ENCODE data around the gene TLX1.
A peak's percentile ranks its signal among the peaks of the same experiment; 100 is the strongest.

Gene TLX1

GRCh38 chr10:101121654-101122031 is 9.5 kb upstream of the TLX1 start:
- H3K4me3 Mint-ChIP-seq = peak overlapping the region; percentile 81
- no peaks in the 10 kb centered on the region for H3K9me3 Mint-ChIP-seq
- H3K27ac Mint-ChIP-seq = no peak overlapping the region
- H3K27me3 Mint-ChIP-seq = peaks cover 62% of the 10 kb centered on the region
- DNase-seq (no peak), ATAC-seq (no peak)
- H3K4me1 Mint-ChIP-seq = peaks cover 24% of the 10 kb centered on the region
- H3K36me3 Mint-ChIP-seq (ENCODE audit: low read depth) = no peaks in the 10 kb centered on the region

- no peak for DNase-seq
These were observed 8.6 kb upstream of the TLX1 start for GRCh38 chr10:101122270-101123084.

GRCh38 chr10:101123085-101123814 is 7.8 kb upstream of the TLX1 start:
- H3K4me1 Mint-ChIP-seq = peaks cover 24% of the 10 kb centered on the region
- DNase-seq (no peak), ATAC-seq (no peak)
- peaks cover 70% of the 10 kb centered on the region for H3K27me3 Mint-ChIP-seq
- no peaks in the 10 kb centered on the region for H3K9me3 Mint-ChIP-seq
- no peak overlapping the region for H3K27ac Mint-ChIP-seq
- peak overlapping the region; percentile 30 for H3K4me3 Mint-ChIP-seq
- no peaks in the 10 kb centered on the region for H3K36me3 Mint-ChIP-seq (ENCODE audit: low read depth)

More at GRCh38 chr10:101122270-101123084, 8.6 kb upstream of the TLX1 start:
- no peak for ATAC-seq
- H3K36me3 Mint-ChIP-seq (ENCODE audit: low read depth) = no peaks in the 10 kb centered on the region
- peaks cover 24% of the 10 kb centered on the region for H3K4me1 Mint-ChIP-seq
- peaks cover 68% of the 10 kb centered on the region for H3K27me3 Mint-ChIP-seq
- H3K4me3 Mint-ChIP-seq = peak overlapping the region; percentile 21
- no peaks in the 10 kb centered on the region for H3K9me3 Mint-ChIP-seq
- H3K27ac Mint-ChIP-seq = no peak overlapping the region

GRCh38 chr10:101123815-101124617 is 7.1 kb upstream of the TLX1 start:
- ATAC-seq (no peak), DNase-seq (no peak)
- no peaks in the 10 kb centered on the region for H3K9me3 Mint-ChIP-seq
- H3K27ac Mint-ChIP-seq = no peak overlapping the region
- peak overlapping the region; percentile 30 for H3K4me3 Mint-ChIP-seq
- H3K27me3 Mint-ChIP-seq = peaks cover 76% of the 10 kb centered on the region
- peaks cover 24% of the 10 kb centered on the region for H3K4me1 Mint-ChIP-seq
- H3K36me3 Mint-ChIP-seq (ENCODE audit: low read depth) = no peaks in the 10 kb centered on the region

- peaks cover 24% of the 10 kb centered on the region for H3K4me1 Mint-ChIP-seq
- ATAC-seq (no peak), DNase-seq (no peak)
- no peak overlapping the region for H3K4me3 Mint-ChIP-seq
- H3K36me3 Mint-ChIP-seq (ENCODE audit: low read depth) = no peaks in the 10 kb centered on the region
- H3K27ac Mint-ChIP-seq = no peak overlapping the region
- no peaks in the 10 kb centered on the region for H3K9me3 Mint-ChIP-seq
- peaks cover 79% of the 10 kb centered on the region for H3K27me3 Mint-ChIP-seq
These were observed 6.2 kb upstream of the TLX1 start for GRCh38 chr10:101124933-101125332.

GRCh38 chr10:101126684-101127628 is 4.1 kb upstream of the TLX1 start:
- no peak for ATAC-seq
- no peak overlapping the region for H3K4me3 Mint-ChIP-seq
- no peaks in the 10 kb centered on the region for H3K36me3 Mint-ChIP-seq (ENCODE audit: low read depth)
- DNase-seq = no peak
- H3K9me3 Mint-ChIP-seq = no peaks in the 10 kb centered on the region
- H3K4me1 Mint-ChIP-seq = peaks cover 17% of the 10 kb centered on the region
- no peak overlapping the region for H3K27ac Mint-ChIP-seq
- H3K27me3 Mint-ChIP-seq = peaks cover 75% of the 10 kb centered on the region

- Mint-ChIP-seq H3K27me3 (peaks cover 79% of the 10 kb centered on the region), H3K27ac (no peak overlapping the region), H3K9me3 (no peaks in the 10 kb centered on the region), H3K36me3 (ENCODE audit: low read depth) (no peaks in the 10 kb centered on the region), H3K4me1 (peaks cover 27% of the 10 kb centered on the region), H3K4me3 (no peak overlapping the region)
- DNase-seq (no peak), ATAC-seq (no peak)
These were observed 959 bp upstream of the TLX1 start for GRCh38 chr10:101130141-101130540.

- no peaks in the 10 kb centered on the region for H3K9me3 Mint-ChIP-seq
- H3K27ac Mint-ChIP-seq = no peak overlapping the region
- H3K27me3 Mint-ChIP-seq = peaks cover 84% of the 10 kb centered on the region
- H3K4me3 Mint-ChIP-seq = peak overlapping the region; percentile 6
- no peak for DNase-seq
- no peaks in the 10 kb centered on the region for H3K36me3 Mint-ChIP-seq (ENCODE audit: low read depth)
- H3K4me1 Mint-ChIP-seq = peaks cover 36% of the 10 kb centered on the region
- no peak for ATAC-seq
These were observed 999 bp downstream of the TLX1 start for GRCh38 chr10:101131962-101132635.

- H3K27me3 Mint-ChIP-seq = peaks cover 86% of the 10 kb centered on the region
- peaks cover 36% of the 10 kb centered on the region for H3K4me1 Mint-ChIP-seq
- peak overlapping the region; percentile 17 for H3K4me3 Mint-ChIP-seq
- H3K9me3 Mint-ChIP-seq = no peaks in the 10 kb centered on the region
- ATAC-seq = no peak
- no peak overlapping the region for H3K27ac Mint-ChIP-seq
- H3K36me3 Mint-ChIP-seq (ENCODE audit: low read depth) = no peaks in the 10 kb centered on the region
- DNase-seq = no peak
These were observed 1.8 kb downstream of the TLX1 start for GRCh38 chr10:101132636-101133473.

GRCh38 chr10:101133489-101134298 is 2.6 kb downstream of the TLX1 start:
- Mint-ChIP-seq H3K9me3 (no peaks in the 10 kb centered on the region), H3K27ac (no peak overlapping the region), H3K27me3 (peaks cover 89% of the 10 kb centered on the region), H3K4me3 (no peak overlapping the region), H3K36me3 (ENCODE audit: low read depth) (no peaks in the 10 kb centered on the region), H3K4me1 (peaks cover 39% of the 10 kb centered on the region)
- ATAC-seq = no peak
- no peak for DNase-seq

GRCh38 chr10:101134299-101135127 is 3.4 kb downstream of the TLX1 start:
- Mint-ChIP-seq H3K9me3 (no peaks in the 10 kb centered on the region), H3K4me1 (peaks cover 46% of the 10 kb centered on the region), H3K27ac (no peak overlapping the region), H3K27me3 (peaks cover 91% of the 10 kb centered on the region), H3K36me3 (ENCODE audit: low read depth) (no peaks in the 10 kb centered on the region), H3K4me3 (peak overlapping the region; percentile 47)
- ATAC-seq (no peak), DNase-seq (no peak)

Measured in activated naive CD8-positive, alpha-beta T cell treated with anti-CD3 and anti-CD28 coated beads, Interleukin-2, amount 50 U/mL, for 24 hours (primary cell).